CD4-positive, alpha-beta T cell (primary cell): ENCODE measurements around the gene IRX4. TPM values are rescaled to one million over a fixed set of nuclear protein-coding genes. Genes with fewer than 3 reads are reported as not detected.

Experiments
- ATAC-seq: fragments of 200-7000 bp; cut with Tn5 transposase; one replicate; pipeline ENCODE4 v1.10.0; 2022; ENCODE audit warnings: mild to moderate bottlenecking; ENCODE audit not compliant: poor library complexity
- CTCF ChIA-PET: fragments of 350-600 bp; sonication (Branson Sonifier 250); formaldehyde crosslinking; loops from one replicate; lab custom pipeline; 2021; ENCODE audit warnings: antibody characterized with exemption, inconsistent platforms; lab: Charles Lee
- POLR2A ChIA-PET: fragments of 350-600 bp; sonication (Branson Sonifier 250); formaldehyde crosslinking; loops from one replicate; lab custom pipeline; 2021; ENCODE audit warnings: antibody characterized with exemption, inconsistent platforms; lab: Charles Lee
- DNase-seq, 14 experiments: peaks; one replicate each; pipeline ENCODE4 v3.0.0-alpha.2; 2013 to 2020; ENCODE audit warnings: mixed read lengths in 2 of 14
- H3K27ac ChIP-seq, 2 donors: one replicate each; pipeline versions ENCODE4 v1.5.1 to v1.7.0; 2013; ENCODE audit warnings: low read length in 2 of 2, low read depth in 1 of 2, mild to moderate bottlenecking in 1 of 2
- H3K27me3 ChIP-seq, 2 experiments: 1 replicate in 1 of 2; 2 replicates in 1 of 2; pipeline versions ENCODE4 v1.6.1 to v1.7.0; 2013; ENCODE audit warnings: low read length in 2 of 2, control low read depth in 1 of 2, mild to moderate bottlenecking in 1 of 2, moderate library complexity in 1 of 2; ENCODE audit not compliant: insufficient read depth in 2 of 2, control insufficient read depth in 1 of 2
- H3K36me3 ChIP-seq: one replicate; pipeline ENCODE4 v1.6.1; 2013; ENCODE audit warnings: low read length, control low read depth; ENCODE audit not compliant: insufficient read depth
- H3K4me1 ChIP-seq: one replicate; pipeline ENCODE4 v1.6.1; 2013; ENCODE audit warnings: low read length, control low read depth; ENCODE audit not compliant: insufficient read depth
- H3K4me3 ChIP-seq: one replicate; pipeline ENCODE4 v1.5.1; 2013; ENCODE audit warnings: mild to moderate bottlenecking, low read length, moderate library complexity
- H3K9me3 ChIP-seq, 2 experiments: 1 replicate in 1 of 2; 2 replicates in 1 of 2; pipeline versions ENCODE4 v1.6.1 to v1.7.0; 2013; ENCODE audit warnings: low read length in 2 of 2, mild to moderate bottlenecking in 2 of 2, control low read depth in 1 of 2, moderate library complexity in 1 of 2; ENCODE audit not compliant: control insufficient read depth in 1 of 2, insufficient read depth in 1 of 2
- H3K27ac Mint-ChIP-seq: one replicate; pipeline ENCODE4 v1.8.0; 2020; ENCODE audit warnings: mixed read lengths
- H3K27me3 Mint-ChIP-seq: one replicate; pipeline ENCODE4 v1.8.0; 2021; ENCODE audit warnings: mixed read lengths
- H3K36me3 Mint-ChIP-seq: one replicate; pipeline ENCODE4 v1.8.0; 2021; ENCODE audit warnings: low read depth, mixed read lengths
- H3K4me1 Mint-ChIP-seq: one replicate; pipeline ENCODE4 v1.8.0; 2021; ENCODE audit warnings: low read depth, mixed read lengths
- H3K4me3 Mint-ChIP-seq: one replicate; pipeline ENCODE4 v1.8.0; 2020; ENCODE audit warnings: mild to moderate bottlenecking, mixed read lengths
- H3K9me3 Mint-ChIP-seq: one replicate; pipeline ENCODE4 v1.8.0; 2020; ENCODE audit warnings: mixed read lengths
- CTCF ChIP-seq: fragments of 200-600 bp; IDR thresholded peaks from one replicate; pipeline ENCODE4 v1.8.0; 2022; ENCODE audit warnings: antibody characterized with exemption, mild to moderate bottlenecking
- intact Hi-C, 2 experiments: fragments of 100-400 bp; cut with DNase I in 1 of 2; cut with micrococcal nuclease in 1 of 2; formaldehyde crosslinking; loops; one replicate each; pipeline versions ENCODE4 v1.15.1 to v1.9.0; 2023 to 2025; cut with DNase I, micrococcal nuclease
- total RNA-seq, 174 experiments: library from RNA in 2 of 174; stranded (reverse) in 2 of 174; gene quantifications; one replicate each; pipeline ENCODE4 v1.2.3 and lab custom pipeline; 2021 to 2026

Gene IRX4
- total RNA-seq, 2 experiments from 2014 or later, result not detected

- H3K36me3 Mint-ChIP-seq, result no peaks in the 10 kb centered on the region
- Histone ChIP-seq H3K9me3 (peaks cover 0 to 40% of the 10 kb centered on the region in 2 experiments), H3K36me3 (no peaks in the 10 kb centered on the region), H3K27me3 (no peaks in the 10 kb centered on the region), H3K27ac (no peak overlapping the region), H3K4me1 (no peaks in the 10 kb centered on the region), H3K4me3 (no peak overlapping the region)
- DNase-seq (peak in 1 of 14 experiments; percentile 23), ATAC-seq (no peak)
- H3K27ac Mint-ChIP-seq, result no peak overlapping the region
- intact Hi-C loops, result no loop called here
- no peaks in the 10 kb centered on the region for H3K4me1 Mint-ChIP-seq
- ChIA-PET CTCF (no interaction called here), POLR2A (no interaction called here)
- H3K9me3 Mint-ChIP-seq, result no peaks in the 10 kb centered on the region
- H3K27me3 Mint-ChIP-seq, result peaks cover 9% of the 10 kb centered on the region
- TF ChIP-seq CTCF, result no peak
- H3K4me3 Mint-ChIP-seq, result no peak overlapping the region
Observed at GRCh38 chr5:1910861-1911772, 28.4 kb upstream of the IRX4 start.

GRCh38 chr5:1910081-1910760, 27.5 kb upstream of the IRX4 start:
- no peaks in the 10 kb centered on the region for H3K36me3 ChIP-seq
- Mint-ChIP-seq H3K36me3 (no peaks in the 10 kb centered on the region), H3K27ac (no peak overlapping the region), H3K27me3 (peaks cover 15% of the 10 kb centered on the region), H3K4me1 (no peaks in the 10 kb centered on the region), H3K4me3 (no peak overlapping the region), H3K9me3 (no peaks in the 10 kb centered on the region)
- ATAC-seq (no peak), DNase-seq (peak in 1 of 14 experiments; percentile 15)
- H3K4me1 ChIP-seq, result no peaks in the 10 kb centered on the region
- TF ChIP-seq CTCF, result no peak
- intact Hi-C loops, result no loop called here
- H3K9me3 ChIP-seq, result peaks cover 5 to 31% of the 10 kb centered on the region in 2 experiments
- no peak overlapping the region for H3K4me3 ChIP-seq
- POLR2A ChIA-PET, result no interaction called here
- H3K27ac ChIP-seq, result no peak overlapping the region
- H3K27me3 ChIP-seq, result no peaks in the 10 kb centered on the region
- CTCF ChIA-PET, result no interaction called here

GRCh38 chr5:1909346-1909985, 26.7 kb upstream of the IRX4 start:
- H3K36me3 ChIP-seq, result no peaks in the 10 kb centered on the region
- TF ChIP-seq CTCF, result no peak
- Mint-ChIP-seq H3K27me3 (peaks cover 15% of the 10 kb centered on the region), H3K4me1 (no peaks in the 10 kb centered on the region), H3K4me3 (no peak overlapping the region), H3K36me3 (no peaks in the 10 kb centered on the region), H3K9me3 (no peaks in the 10 kb centered on the region), H3K27ac (no peak overlapping the region)
- intact Hi-C loops, result no loop called here
- CTCF ChIA-PET, result no interaction called here
- H3K27me3 ChIP-seq, result peaks cover 2% of the 10 kb centered on the region in 2 experiments
- no peak overlapping the region for H3K4me3 ChIP-seq
- DNase-seq (peak in 1 of 14 experiments; percentile 25), ATAC-seq (no peak)
- no peak overlapping the region for H3K27ac ChIP-seq
- no peaks in the 10 kb centered on the region for H3K4me1 ChIP-seq
- peaks cover 7 to 24% of the 10 kb centered on the region in 2 experiments for H3K9me3 ChIP-seq
- POLR2A ChIA-PET, result no interaction called here
